GM18520 (cell line): ENCODE measurements around the gene SND1.
A peak's percentile ranks its signal among the peaks of the same experiment; 100 is the strongest.

Source experiments
- ATAC-seq: cut with Tn5 transposase; IDR thresholded peaks from one replicate; pipeline ENCODE4 v1.9.1; 2021; ENCODE audit not compliant: unreplicated experiment

The SND1 gene

GRCh38 chr7:127718340-127718679 is 66.3 kb downstream of the SND1 start:
- no peak for ATAC-seq

DNA sequence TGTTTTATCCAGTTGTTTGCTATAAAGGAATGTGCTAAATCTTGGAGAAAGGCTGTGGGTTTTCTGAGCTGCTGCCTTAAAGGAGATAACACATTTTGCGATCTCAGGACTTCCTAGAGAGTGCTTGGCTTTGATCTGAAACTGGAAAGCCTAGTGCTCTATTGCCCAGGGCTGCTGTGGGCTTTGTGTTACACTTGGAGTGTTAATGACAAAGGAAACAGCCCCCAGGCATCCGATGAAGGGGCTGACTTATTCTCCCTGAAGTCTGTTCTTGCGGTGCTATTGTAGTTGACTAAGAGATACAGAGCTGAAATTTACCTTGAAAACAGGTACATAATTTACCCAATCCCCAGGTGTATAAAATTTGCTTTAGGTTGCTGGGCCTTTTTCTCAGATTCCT is 74.5 kb downstream of the SND1 start:
- ATAC-seq = no peak

GRCh38 chr7:127730658-127731276 is 78.8 kb downstream of the SND1 start:
- ATAC-seq = no peak

GRCh38 chr7:127731431-127732080 is 79.6 kb downstream of the SND1 start:
- ATAC-seq = no peak

DNA sequence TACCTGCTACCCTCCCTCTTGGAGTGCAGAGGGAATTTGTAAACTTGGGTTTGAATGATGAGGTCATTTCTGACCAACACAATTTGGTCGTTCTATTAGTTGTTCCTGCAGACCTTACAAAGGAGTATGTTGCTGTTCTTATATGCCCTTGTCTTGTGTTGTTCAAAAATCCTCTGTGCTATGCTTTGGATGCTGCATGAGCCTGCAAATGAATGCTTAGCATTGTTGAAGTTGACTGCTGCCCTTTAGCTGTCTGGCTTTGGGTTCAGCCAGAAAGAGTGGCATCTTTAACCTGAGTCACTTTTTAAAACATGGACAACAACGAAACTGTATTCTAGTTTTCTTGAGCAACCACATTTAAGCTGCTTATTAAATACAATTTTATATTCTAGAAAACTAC is 80.3 kb downstream of the SND1 start:
- ATAC-seq = no peak

DNA sequence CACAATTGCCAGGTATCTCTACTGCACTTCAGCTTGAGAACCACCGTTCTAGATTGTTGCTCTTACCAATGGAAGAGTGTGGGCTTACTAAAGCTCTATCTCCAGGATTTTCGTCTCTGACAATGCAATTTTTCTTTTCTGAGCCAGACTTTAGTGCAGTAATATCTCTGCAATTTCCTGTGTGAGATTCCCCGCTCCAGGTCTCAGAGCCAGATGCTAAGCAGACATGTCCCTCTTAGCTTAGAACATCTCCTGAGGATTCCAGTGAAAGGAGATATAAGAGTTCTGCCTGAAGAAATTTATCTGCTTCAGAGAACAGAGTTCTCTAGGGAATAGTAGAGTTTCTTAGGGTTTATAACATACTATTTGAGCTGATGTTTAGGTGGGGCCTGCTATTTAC is 82.0 kb downstream of the SND1 start:
- no peak for ATAC-seq

DNA sequence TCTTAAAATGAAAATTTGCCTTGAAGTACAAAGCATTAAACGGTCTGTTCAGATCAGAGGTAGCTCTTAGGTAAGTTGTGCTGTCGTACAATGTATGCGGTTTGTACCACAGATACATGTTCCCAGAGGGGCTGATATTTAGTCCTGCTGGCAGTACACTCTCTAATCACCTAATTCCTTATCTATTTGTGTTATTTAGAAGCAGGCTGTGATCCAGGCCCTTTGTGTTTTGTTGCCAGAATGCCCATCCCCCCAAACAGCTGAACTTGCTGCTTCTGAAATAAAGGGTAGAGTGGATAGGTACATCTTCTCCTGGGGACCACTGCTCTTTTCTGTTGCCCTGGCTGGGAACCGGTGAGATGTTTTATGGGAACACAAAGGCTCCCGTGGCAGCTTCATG is 84.5 kb downstream of the SND1 start:
- ATAC-seq = no peak

- no peak for ATAC-seq
Observed at GRCh38 chr7:127738859-127739258, 86.9 kb downstream of the SND1 start.

DNA sequence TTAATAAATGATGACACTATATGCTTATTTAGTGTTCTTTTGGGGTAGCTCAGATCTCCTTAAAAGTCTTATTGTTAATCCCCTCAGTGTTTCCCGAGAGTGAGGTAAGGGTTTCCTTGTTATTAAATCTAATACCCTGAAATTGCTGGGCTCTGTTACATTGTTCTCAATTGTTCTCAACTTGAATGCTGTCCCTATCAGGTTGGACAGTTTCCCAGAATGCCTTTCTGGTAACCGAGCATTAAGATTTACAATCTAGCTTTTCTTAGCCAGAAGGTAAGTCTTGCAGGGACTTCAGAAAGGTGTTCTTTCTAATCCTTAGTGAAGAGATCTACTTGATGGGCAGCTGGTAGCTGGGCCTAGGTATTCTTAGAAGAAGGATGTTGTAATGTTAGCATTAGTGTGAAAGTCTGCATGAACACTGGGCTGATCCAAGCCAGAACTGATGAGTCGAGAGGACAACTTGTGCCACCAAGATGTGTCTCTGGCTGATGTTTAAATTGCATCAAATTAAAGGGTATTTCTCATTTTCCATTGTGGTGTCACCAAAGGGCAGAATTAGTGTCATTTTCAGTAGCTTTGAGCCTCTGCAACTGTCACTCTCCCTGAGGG is 89.9 kb downstream of the SND1 start:
- no peak for ATAC-seq

DNA sequence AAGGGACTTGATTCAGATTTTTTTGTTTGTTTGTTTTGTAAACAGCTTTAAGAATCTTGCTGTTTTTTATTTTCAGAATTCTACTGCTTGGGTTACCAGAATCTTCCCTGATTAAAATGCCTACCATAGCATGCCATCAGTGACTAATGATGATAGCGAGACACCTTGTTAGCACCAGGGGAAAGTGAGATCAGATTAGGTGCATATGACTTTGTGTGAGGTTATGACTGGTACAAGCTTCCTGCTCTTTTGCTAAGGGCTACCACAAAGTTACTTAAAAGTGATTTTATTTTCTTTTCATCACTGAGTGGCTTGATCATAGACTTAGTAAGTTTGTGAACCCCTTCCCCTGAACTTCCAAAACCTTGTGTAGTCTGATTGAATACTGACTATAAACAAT is 93.5 kb downstream of the SND1 start:
- ATAC-seq = peak; percentile 89

DNA sequence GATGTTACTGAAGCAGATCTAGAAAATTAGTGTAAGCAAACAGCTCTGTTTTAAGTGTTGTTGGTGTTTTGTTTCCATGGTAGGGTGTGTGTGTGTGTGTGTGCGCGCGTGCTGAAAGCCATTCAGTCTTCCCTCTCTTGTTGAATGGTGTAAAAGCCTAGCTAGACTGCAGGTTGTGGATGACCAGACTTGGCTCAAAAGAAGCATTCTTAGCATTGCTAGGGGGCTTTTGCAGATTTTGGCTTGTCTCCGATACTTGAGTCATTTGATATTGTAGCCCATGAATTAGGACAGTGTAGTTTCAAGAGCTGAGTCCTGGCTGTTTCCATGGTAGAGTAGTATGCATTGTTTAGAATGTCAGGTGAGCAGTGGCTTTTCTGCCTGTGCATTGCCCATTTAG is 99.1 kb downstream of the SND1 start:
- no peak for ATAC-seq

DNA sequence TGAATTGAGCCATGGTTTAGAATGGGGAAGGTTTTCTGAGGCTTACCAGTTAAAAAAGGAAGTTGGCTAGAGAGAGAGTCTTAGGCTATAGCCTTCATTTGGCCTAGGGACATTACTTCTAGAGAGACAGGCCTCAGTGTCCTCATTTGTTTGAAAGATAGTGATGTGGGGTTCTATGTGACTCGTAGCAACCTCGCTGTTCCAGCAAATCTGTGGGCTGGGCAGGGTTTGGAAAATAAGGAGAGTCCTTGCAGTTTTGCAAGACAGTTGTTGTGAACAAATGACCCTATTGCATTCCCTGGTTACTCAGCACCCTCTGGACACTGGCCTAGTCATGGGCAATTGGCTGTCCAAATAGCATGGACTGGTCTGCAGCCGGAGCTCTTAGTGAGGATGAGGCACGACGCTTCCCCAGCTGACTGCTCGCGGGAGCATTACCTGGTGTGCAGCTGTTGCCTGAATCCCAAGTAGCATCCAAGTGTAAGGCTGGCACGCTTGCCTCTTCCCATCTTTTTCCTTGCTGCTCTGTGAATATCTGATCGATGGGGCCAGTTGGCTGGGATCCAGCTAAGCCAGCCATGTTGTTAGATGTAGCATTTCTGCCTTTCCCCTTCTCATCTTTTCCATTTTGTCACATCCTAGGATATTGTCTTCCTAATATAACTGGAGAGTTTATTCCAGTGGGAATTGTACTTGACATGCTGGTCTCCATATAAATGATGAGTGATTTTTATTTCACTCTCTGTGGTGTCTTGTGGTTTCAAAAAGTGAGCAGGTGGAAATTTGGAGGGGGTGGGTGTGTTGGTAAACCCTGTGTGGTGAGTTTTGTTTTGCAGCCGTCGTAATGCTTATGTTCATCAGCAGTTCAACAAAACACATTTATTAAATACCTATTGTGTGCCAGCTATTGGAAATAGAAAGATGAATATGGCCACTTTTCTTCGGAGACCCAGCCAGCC is 99.8 kb downstream of the SND1 start:
- ATAC-seq = no peak

DNA sequence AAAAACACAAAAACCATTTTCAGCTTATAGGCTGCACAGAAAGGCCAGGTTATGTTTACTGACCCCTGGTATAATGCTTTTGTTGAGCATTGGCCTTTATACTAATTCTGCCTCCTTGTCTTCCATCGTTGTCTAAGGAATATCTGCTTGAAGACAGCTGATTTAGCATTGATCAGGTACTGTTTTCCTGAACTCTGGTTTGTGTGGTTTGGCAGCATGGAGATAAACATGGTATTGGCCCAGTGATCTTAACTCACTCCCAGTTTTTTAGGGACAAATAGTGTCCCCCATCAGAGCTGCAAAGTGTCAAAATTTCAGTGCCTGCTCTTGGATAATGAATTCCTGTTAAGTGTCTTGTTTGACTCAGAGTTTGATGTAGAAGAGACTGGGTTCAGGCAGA is 100.8 kb downstream of the SND1 start:
- no peak for ATAC-seq

GRCh38 chr7:127754457-127754856 is 102.5 kb downstream of the SND1 start:
- ATAC-seq = no peak

DNA sequence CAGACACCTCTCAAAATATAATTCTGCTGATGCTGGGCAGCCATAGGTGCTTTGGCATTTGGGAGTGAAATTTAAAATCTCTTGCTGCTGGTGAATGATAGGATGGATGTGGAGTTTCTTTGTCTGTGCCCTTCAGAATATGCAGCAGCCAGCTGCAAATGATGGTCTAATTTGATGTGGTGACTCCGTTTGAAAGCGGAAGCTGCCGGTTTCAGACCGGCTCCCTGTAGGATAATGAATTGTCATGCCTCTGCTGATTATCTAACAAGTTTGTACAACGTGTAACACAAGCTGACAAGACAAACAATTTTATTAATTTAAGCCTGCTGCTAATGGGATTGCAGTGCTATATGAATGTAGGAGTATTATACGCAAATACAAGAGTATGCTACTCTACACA is 103.5 kb downstream of the SND1 start:
- ATAC-seq = no peak

- ATAC-seq = no peak
Observed at GRCh38 chr7:127755965-127756364, 104.0 kb downstream of the SND1 start.

GRCh38 chr7:127758105-127758504 is 106.1 kb downstream of the SND1 start:
- no peak for ATAC-seq

DNA sequence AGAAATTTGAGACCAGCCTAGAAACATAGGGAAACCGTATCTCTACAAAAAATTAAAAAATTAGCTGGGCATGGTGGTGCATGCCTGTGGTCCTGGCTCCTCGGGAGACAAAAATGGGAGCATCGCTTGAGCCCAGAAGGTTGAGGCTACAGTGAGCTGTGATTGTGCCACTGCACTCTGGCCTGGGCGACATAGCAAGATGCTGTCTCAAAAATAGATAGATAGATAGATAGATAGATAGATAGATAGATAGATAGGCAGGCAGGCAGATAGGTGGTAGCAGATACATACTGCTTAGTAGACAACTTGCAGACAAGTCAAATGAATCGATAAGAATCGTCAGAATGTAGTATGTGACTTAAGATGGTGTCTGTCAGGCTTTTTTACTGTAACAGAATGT is 106.9 kb downstream of the SND1 start:
- ATAC-seq = no peak

- ATAC-seq = no peak
Observed at GRCh38 chr7:127759945-127760421, 108.0 kb downstream of the SND1 start.

- ATAC-seq = no peak
Observed at GRCh38 chr7:127760436-127761031, 108.5 kb downstream of the SND1 start.

GRCh38 chr7:127761196-127761595 is 109.2 kb downstream of the SND1 start:
- ATAC-seq = no peak
